ENCODE data around the gene MTCL3.

The MTCL3 gene

DNA sequence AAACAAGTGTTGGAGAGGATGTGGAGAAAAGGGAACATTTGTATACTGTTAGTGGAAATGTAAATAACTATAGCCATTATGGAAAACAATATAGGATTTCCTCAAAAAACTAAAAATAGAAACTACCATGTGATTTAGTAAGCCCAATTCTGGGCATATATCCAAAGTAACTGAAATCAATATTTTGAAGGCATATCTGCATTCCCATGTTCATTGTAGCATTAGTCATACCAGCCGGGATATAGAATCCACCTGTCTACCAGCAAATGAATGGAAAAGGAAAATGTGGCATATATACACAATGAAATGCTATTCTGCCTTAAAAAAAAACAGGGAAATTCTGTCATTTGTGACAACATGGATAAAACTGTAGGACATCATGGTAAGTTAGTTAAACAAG, 42.5 kb upstream of the MTCL3 start:
- 29 to 40% methylated on average over 1 of the region's 1 CpG for WGBS, 2 donors
- no peaks in the 10 kb centered on the region for H3K9me3 ChIP-seq
- no peak overlapping the region for H3K27ac ChIP-seq
- H3K36me3 ChIP-seq: no peaks in the 10 kb centered on the region
- no peak for DNase-seq
- intact Hi-C loops (cut with DNase I): no loop called here
- H3K4me3 ChIP-seq: no peak overlapping the region
- H3K4me1 ChIP-seq: peaks cover 0 to 5% (median 0%) of the 10 kb centered on the region in 4 donors
- TF ChIP-seq EP300 (IDR thresholded peaks at IDR 0.05): no peak
- no peak for TF ChIP-seq POLR2A (IDR thresholded peaks at IDR 0.05)
- TF ChIP-seq POLR2AphosphoS5 (IDR thresholded peaks at IDR 0.05): no peak
- TF ChIP-seq, protein P1, sequence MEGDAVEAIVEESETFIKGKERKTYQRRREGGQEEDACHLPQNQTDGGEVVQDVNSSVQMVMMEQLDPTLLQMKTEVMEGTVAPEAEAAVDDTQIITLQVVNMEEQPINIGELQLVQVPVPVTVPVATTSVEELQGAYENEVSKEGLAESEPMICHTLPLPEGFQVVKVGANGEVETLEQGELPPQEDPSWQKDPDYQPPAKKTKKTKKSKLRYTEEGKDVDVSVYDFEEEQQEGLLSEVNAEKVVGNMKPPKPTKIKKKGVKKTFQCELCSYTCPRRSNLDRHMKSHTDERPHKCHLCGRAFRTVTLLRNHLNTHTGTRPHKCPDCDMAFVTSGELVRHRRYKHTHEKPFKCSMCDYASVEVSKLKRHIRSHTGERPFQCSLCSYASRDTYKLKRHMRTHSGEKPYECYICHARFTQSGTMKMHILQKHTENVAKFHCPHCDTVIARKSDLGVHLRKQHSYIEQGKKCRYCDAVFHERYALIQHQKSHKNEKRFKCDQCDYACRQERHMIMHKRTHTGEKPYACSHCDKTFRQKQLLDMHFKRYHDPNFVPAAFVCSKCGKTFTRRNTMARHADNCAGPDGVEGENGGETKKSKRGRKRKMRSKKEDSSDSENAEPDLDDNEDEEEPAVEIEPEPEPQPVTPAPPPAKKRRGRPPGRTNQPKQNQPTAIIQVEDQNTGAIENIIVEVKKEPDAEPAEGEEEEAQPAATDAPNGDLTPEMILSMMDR (IDR thresholded peaks at IDR 0.05): no peak
- no peaks in the 10 kb centered on the region for H3K27me3 ChIP-seq

DNA sequence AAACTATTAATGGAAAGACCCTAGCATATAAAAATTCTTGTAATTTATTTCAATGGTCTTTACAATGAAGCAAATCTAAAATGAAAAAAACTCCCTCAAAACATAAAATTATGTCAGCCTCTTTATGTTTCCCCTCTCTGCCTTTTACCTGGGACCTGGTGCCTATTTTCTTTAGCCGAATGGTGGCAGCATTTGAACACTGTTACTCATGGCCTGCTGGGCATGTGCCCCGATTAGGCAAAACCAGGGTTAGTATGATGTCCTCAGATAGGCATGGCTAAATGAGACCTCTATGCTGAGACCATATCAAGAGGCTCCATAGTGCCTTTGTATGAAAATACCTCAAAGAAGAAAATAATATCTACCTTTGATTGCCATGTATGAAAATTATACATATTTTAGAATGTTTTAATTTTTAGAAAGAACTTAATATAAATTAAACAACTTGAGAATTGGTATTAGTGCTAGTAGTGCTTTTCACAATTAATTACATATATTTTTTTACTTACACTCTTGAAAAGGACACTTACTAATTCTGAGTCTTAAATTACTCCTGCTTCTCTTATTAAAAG, 35.4 kb upstream of the MTCL3 start:
- intact Hi-C loops (cut with DNase I): no loop called here
- TF ChIP-seq POLR2A (IDR thresholded peaks at IDR 0.05) (no peak), POLR2AphosphoS5 (IDR thresholded peaks at IDR 0.05) (no peak), EP300 (IDR thresholded peaks at IDR 0.05) (no peak)
- TF ChIP-seq, protein P1 (IDR thresholded peaks at IDR 0.05): peak in 1 of 4 experiments; percentile 24
- Histone ChIP-seq H3K9me3 (no peaks in the 10 kb centered on the region), H3K4me1 (peaks cover 0 to 15% (median 4%) of the 10 kb centered on the region in 4 donors), H3K4me3 (no peak overlapping the region), H3K27ac (peak overlapping the region in 1 of 4 donors; percentile 19), H3K36me3 (no peaks in the 10 kb centered on the region), H3K27me3 (no peaks in the 10 kb centered on the region)
- DNase-seq: no peak
- WGBS, 2 donors: 25% methylated on average over 2 of the region's 2 CpGs

DNA sequence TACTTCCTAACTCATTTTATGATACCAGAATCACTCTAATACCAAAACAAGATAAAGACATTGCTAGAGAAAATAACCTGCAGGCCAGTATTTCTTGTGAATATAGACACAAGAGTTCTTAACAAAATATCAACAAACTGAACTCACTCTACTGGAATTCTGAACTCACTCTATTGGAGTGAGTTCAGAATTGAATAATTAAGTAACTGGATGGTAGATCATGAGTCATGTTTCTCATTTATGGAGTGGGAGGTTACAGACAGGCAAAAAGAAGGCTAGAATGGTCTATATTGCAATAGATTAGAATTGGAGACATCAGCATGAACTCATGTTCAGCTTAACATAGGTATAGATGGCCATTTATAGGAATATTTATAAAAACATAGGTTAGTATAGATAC, 31.3 kb upstream of the MTCL3 start:
- Histone ChIP-seq H3K4me3 (no peak overlapping the region), H3K27ac (no peak overlapping the region), H3K27me3 (no peaks in the 10 kb centered on the region), H3K4me1 (peaks cover 0 to 12% (median 4%) of the 10 kb centered on the region in 4 donors), H3K36me3 (no peaks in the 10 kb centered on the region), H3K9me3 (no peaks in the 10 kb centered on the region)
- TF ChIP-seq EP300 (IDR thresholded peaks at IDR 0.05) (no peak), POLR2AphosphoS5 (IDR thresholded peaks at IDR 0.05) (no peak), POLR2A (IDR thresholded peaks at IDR 0.05) (no peak)
- TF ChIP-seq, protein P1 (IDR thresholded peaks at IDR 0.05): no peak
- DNase-seq: no peak
- intact Hi-C loops (cut with DNase I): no loop called here

DNA sequence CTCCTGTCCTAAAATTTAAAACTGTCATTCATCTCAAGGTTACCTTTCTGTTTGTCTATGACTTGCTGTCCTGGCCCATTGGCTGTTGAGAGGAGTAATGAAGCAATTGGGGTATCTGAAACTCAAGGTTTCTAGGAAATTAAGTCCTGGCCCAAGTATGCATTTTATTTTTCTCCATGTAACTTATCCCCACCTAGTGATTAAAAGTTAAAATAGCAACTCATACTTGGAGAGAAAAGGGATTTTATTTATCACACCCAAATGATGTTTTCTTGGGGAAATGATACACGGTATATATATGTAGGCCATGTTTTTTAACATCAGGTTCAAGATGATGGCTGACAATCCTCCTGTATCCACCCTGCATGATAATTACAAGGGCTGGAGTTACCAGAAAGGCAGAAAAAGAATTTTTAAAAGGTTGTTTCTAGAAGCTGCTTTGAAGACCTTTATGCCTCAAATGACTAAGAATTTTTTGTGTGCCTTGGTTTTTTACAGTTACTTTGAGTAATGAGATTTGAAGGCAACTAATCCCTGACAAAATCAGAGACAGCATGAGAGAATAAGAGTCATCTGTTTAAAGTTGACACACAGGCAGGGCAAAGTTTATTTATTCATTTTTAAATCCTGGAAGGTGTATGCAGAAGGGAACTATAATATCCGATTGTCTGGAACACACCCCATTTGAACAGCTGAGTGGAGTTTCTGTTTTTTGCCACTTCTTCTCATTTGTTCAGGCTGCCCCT, 28.9 kb upstream of the MTCL3 start:
- TF ChIP-seq, protein P1 (IDR thresholded peaks at IDR 0.05): no peak
- TF ChIP-seq POLR2AphosphoS5 (IDR thresholded peaks at IDR 0.05) (no peak), EP300 (IDR thresholded peaks at IDR 0.05) (no peak), POLR2A (IDR thresholded peaks at IDR 0.05) (no peak)
- Histone ChIP-seq H3K4me1 (no peaks in the 10 kb centered on the region), H3K27me3 (no peaks in the 10 kb centered on the region), H3K9me3 (no peaks in the 10 kb centered on the region), H3K27ac (no peak overlapping the region), H3K36me3 (no peaks in the 10 kb centered on the region), H3K4me3 (no peak overlapping the region)
- no peak for DNase-seq
- 17 to 66% methylated on average over 2 of the region's 2 CpGs for WGBS, 2 donors
- intact Hi-C loops (cut with DNase I): no loop called here
